ENCODE data around the gene HSD11B1L. TPM values are rescaled to one million over a fixed set of nuclear protein-coding genes. Genes with fewer than 3 reads are reported as not detected.

Gene HSD11B1L
- total RNA-seq, 2 experiments from 2014 or later: 2.7 to 3.5 TPM

- Mint-ChIP-seq H3K27me3 (no peaks in the 10 kb centered on the region), H3K27ac (no peak overlapping the region), H3K9me3 (no peaks in the 10 kb centered on the region), H3K36me3 (ENCODE audit: low read depth) (peaks cover 4% of the 10 kb centered on the region), H3K4me3 (no peak overlapping the region), H3K4me1 (ENCODE audit: low read depth) (peaks cover 21% of the 10 kb centered on the region)
- ChIA-PET POLR2A (interaction anchor here (0.8 to 20.6 kb wide), 2 partner anchors 8 to 29 kb away, joined by 3 to 516 read pairs; partner anchors contain the start of genes CATSPERD and LONP1), CTCF (interaction anchor here (1.3 kb wide), 1 partner anchor 121 kb away, joined by 3 read pairs; the partner anchor contains the start of gene NRTN)
- ATAC-seq (no peak), DNase-seq (no peak)
- no peak for TF ChIP-seq CTCF (IDR thresholded peaks at IDR 0.05)
- intact Hi-C loops (cut with micrococcal nuclease): loop anchor here (5.0 kb wide), 1 partner anchor 61 kb away; the partner anchor contains the start of genes SAFB and SAFB2
These were observed 2.5 kb downstream of the HSD11B1L start for GRCh38 chr19:5683177-5683886.

GRCh38 chr19:5684694-5685430 is 4.0 kb downstream of the HSD11B1L start:
- Mint-ChIP-seq H3K4me1 (ENCODE audit: low read depth) (peaks cover 19% of the 10 kb centered on the region), H3K4me3 (no peak overlapping the region), H3K36me3 (ENCODE audit: low read depth) (no peaks in the 10 kb centered on the region), H3K27ac (no peak overlapping the region), H3K9me3 (no peaks in the 10 kb centered on the region), H3K27me3 (no peaks in the 10 kb centered on the region)
- ChIA-PET CTCF (no interaction called here), POLR2A (interaction anchor here (20.6 kb wide), 1 partner anchor 28 kb away, joined by 516 read pairs; the partner anchor contains the start of genes CATSPERD and LONP1)
- DNase-seq (no peak), ATAC-seq (no peak)
- no peak for TF ChIP-seq CTCF (IDR thresholded peaks at IDR 0.05)
- intact Hi-C loops (cut with micrococcal nuclease): loop anchor here (5.0 kb wide), 1 partner anchor 63 kb away; the partner anchor contains the start of genes SAFB and SAFB2

- H3K4me3 Mint-ChIP-seq: peak overlapping the region; percentile 75
- ATAC-seq: no peak
- peaks cover 13% of the 10 kb centered on the region for H3K36me3 Mint-ChIP-seq (ENCODE audit: low read depth)
- intact Hi-C loops (cut with micrococcal nuclease): no loop called here
- CTCF ChIA-PET: interaction anchor here (0.8 to 5.0 kb wide), 10 partner anchors 28 to 139 kb away, joined by 3 to 32 read pairs (median 5); partner anchors contain the start of genes CATSPERD, LONP1, SAFB and SAFB2
- no peak for TF ChIP-seq CTCF (IDR thresholded peaks at IDR 0.05)
- H3K27me3 Mint-ChIP-seq: no peaks in the 10 kb centered on the region
- peaks cover 16% of the 10 kb centered on the region for H3K4me1 Mint-ChIP-seq (ENCODE audit: low read depth)
- POLR2A ChIA-PET: interaction anchor here (0.7 to 20.6 kb wide), 6 partner anchors 9 to 217 kb away, joined by 3 to 516 read pairs (median 7); partner anchors contain the start of genes CATSPERD, LONP1, NDUFA11 and SAFB
- H3K9me3 Mint-ChIP-seq: no peaks in the 10 kb centered on the region
- no peak for DNase-seq
- H3K27ac Mint-ChIP-seq: peak overlapping the region; percentile 90
These were observed 5.5 kb downstream of the HSD11B1L start for GRCh38 chr19:5686326-5686646.

GRCh38 chr19:5686647-5687359 is 6.0 kb downstream of the HSD11B1L start:
- intact Hi-C loops (cut with micrococcal nuclease): no loop called here
- no peaks in the 10 kb centered on the region for H3K9me3 Mint-ChIP-seq
- peaks cover 13% of the 10 kb centered on the region for H3K4me1 Mint-ChIP-seq (ENCODE audit: low read depth)
- DNase-seq (peak; percentile 100), ATAC-seq (peak; percentile 76)
- H3K27ac Mint-ChIP-seq: peak overlapping the region; percentile 90
- ChIA-PET CTCF (interaction anchor here (0.7 to 5.0 kb wide), 16 partner anchors 11 to 139 kb away, joined by 3 to 32 read pairs (median 4); partner anchors contain the start of genes CATSPERD, LONP1, SAFB and SAFB2), POLR2A (interaction anchor here (0.7 to 20.6 kb wide), 7 partner anchors 10 to 216 kb away, joined by 3 to 516 read pairs (median 4); partner anchors contain the start of genes CATSPERD, LONP1, NDUFA11 and SAFB)
- H3K4me3 Mint-ChIP-seq: peak overlapping the region; percentile 75
- TF ChIP-seq CTCF (IDR thresholded peaks at IDR 0.05): peak; percentile 87
- no peaks in the 10 kb centered on the region for H3K27me3 Mint-ChIP-seq
- H3K36me3 Mint-ChIP-seq (ENCODE audit: low read depth): peaks cover 18% of the 10 kb centered on the region
